ENCODE measurements around the gene UGGT2. TPM values are rescaled to one million over a fixed set of nuclear protein-coding genes. Genes with fewer than 3 reads are reported as not detected.

Gene UGGT2
- total and polyA plus RNA-seq, 12 donors, result 10.7 to 60.6 (median 21.9) TPM

DNA sequence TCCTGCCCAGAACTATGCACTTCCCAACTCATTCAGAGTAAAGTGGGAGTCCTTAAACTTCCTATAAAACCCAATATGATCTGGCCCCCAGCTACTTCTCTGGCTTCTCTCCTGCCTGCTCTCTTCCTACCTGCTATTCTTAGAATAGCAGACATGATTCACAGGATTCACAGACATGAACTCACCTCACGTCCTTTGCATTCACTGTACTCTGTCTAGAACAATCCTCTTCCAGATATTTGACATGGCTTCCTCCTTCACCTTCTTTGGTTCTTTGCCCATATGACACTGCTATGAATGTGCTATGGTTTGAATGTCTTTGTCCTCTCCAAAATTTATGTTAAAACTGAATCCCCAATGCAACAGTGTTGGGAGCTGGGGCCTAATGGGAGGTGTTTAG lies 154.9 kb downstream of the UGGT2 start:
- TF ChIP-seq, protein P1, sequence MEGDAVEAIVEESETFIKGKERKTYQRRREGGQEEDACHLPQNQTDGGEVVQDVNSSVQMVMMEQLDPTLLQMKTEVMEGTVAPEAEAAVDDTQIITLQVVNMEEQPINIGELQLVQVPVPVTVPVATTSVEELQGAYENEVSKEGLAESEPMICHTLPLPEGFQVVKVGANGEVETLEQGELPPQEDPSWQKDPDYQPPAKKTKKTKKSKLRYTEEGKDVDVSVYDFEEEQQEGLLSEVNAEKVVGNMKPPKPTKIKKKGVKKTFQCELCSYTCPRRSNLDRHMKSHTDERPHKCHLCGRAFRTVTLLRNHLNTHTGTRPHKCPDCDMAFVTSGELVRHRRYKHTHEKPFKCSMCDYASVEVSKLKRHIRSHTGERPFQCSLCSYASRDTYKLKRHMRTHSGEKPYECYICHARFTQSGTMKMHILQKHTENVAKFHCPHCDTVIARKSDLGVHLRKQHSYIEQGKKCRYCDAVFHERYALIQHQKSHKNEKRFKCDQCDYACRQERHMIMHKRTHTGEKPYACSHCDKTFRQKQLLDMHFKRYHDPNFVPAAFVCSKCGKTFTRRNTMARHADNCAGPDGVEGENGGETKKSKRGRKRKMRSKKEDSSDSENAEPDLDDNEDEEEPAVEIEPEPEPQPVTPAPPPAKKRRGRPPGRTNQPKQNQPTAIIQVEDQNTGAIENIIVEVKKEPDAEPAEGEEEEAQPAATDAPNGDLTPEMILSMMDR (IDR thresholded peaks at IDR 0.05), result no peak
- no peak for TF ChIP-seq POLR2A (IDR thresholded peaks at IDR 0.05)
- Histone ChIP-seq H3K9me3 (replicated peaks in 1 of 3) (peaks cover 0 to 8% (median 0%) of the 10 kb centered on the region in 3 donors), H3K27ac (no peak overlapping the region), H3K27me3 (no peaks in the 10 kb centered on the region), H3K4me1 (replicated peaks in 1 of 2) (peaks cover 0 to 6% of the 10 kb centered on the region in 2 donors), H3K4me3 (no peak overlapping the region), H3K36me3 (replicated peaks in 1 of 2) (no peaks in the 10 kb centered on the region)
- 79 to 100% (median 92%) methylated on average over 1 of the region's 1 CpG for WGBS, 4 donors
- intact Hi-C loops (cut with DNase I), result no loop called here
- no peak for DNase-seq

DNA sequence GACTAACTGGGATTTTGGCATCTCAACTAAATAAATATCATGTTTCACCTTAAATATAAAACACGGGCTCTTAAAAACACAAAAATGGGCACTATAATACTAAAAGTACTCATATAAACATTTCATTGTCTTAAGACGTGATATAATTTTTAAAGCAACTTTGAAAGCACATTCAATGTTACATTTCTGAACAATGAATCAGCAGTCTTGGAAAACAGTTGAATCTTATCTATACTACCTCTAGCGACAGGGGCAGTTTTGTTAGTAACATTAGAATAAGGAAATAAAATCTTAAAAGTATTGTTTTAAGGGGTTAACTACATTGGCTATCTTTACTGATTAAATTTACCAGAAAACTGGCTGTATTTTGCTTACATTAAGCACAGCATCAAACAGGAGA lies 156.9 kb downstream of the UGGT2 start:
- peaks cover 0 to 6% of the 10 kb centered on the region in 2 donors for H3K4me1 ChIP-seq (replicated peaks in 1 of 2)
- DNase-seq, result no peak
- H3K4me3 ChIP-seq, result no peak overlapping the region
- no peaks in the 10 kb centered on the region for H3K36me3 ChIP-seq (replicated peaks in 1 of 2)
- intact Hi-C loops (cut with DNase I), result no loop called here
- no peaks in the 10 kb centered on the region for H3K27me3 ChIP-seq
- WGBS, 4 donors, result 57 to 61% (median 60%) methylated on average over 3 of the region's 3 CpGs
- peaks cover 0 to 8% (median 0%) of the 10 kb centered on the region in 3 donors for H3K9me3 ChIP-seq (replicated peaks in 1 of 3)
- H3K27ac ChIP-seq, result no peak overlapping the region
- TF ChIP-seq, protein P1 (IDR thresholded peaks at IDR 0.05), result no peak
- TF ChIP-seq POLR2A (IDR thresholded peaks at IDR 0.05), result no peak

DNA sequence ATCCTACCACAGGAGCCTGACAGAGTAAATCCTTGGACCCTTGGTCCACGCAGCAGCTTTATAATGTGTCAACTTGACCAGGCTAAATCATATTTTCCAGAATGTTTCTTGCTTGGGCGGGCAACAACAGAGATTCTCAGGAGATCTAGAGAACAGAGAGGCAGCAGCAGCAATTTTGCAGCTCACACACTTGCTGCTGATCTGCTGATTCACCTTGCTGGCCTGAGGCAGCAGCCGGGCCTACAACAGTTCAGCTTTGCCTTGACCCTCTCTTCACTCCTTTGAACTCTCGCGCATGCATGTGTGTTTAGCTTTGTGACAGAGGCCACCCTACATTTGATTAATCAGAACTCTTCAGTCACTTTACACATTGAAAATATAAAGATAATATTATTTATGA lies 159.3 kb downstream of the UGGT2 start:
- no peaks in the 10 kb centered on the region for H3K27me3 ChIP-seq
- peaks cover 0 to 8% (median 0%) of the 10 kb centered on the region in 3 donors for H3K9me3 ChIP-seq (replicated peaks in 1 of 3)
- intact Hi-C loops (cut with DNase I), result no loop called here
- no peak for DNase-seq
- no peak overlapping the region for H3K27ac ChIP-seq
- TF ChIP-seq, protein P1 (IDR thresholded peaks at IDR 0.05), result no peak
- no peak for TF ChIP-seq POLR2A (IDR thresholded peaks at IDR 0.05)
- no peak overlapping the region for H3K4me3 ChIP-seq
- no peaks in the 10 kb centered on the region for H3K36me3 ChIP-seq (replicated peaks in 1 of 2)
- WGBS, 4 donors, result 88 to 93% (median 92%) methylated on average over 5 of the region's 5 CpGs
- peaks cover 0 to 6% of the 10 kb centered on the region in 2 donors for H3K4me1 ChIP-seq (replicated peaks in 1 of 2)

DNA sequence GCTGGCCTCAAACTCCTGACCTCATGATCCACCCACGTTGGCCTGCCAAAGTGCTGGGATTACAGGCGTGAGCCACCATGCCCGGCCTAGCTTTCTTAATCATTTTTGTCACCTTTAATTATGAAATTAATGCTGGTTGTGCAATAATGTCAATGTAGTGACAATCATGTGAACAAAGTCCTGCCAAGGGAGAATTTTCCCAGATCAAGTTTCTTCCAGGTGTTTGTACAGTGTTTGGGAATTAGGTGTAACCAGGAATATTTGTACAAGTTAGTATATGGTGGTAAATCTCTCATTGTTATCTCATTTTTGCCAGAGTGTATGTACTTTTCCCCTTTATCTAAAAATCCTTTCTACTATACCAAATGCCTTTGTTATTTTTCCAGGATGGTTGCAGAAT lies 171.1 kb downstream of the UGGT2 start:
- 83 to 91% (median 87%) methylated on average over 3 of the region's 3 CpGs for WGBS, 4 donors
- no peak for DNase-seq
- Histone ChIP-seq H3K4me3 (no peak overlapping the region), H3K27me3 (no peaks in the 10 kb centered on the region), H3K4me1 (replicated peaks in 1 of 2) (peaks cover 0 to 11% of the 10 kb centered on the region in 2 donors), H3K9me3 (replicated peaks in 1 of 3) (no peaks in the 10 kb centered on the region), H3K36me3 (replicated peaks in 1 of 2) (no peaks in the 10 kb centered on the region), H3K27ac (no peak overlapping the region)
- intact Hi-C loops (cut with DNase I), result no loop called here
- TF ChIP-seq, protein P1 (IDR thresholded peaks at IDR 0.05), result no peak
- TF ChIP-seq POLR2A (IDR thresholded peaks at IDR 0.05), result no peak

Measured in adrenal gland (tissue), 12 donors.